H1 (cell line): ENCODE data around the gene TAS2R3. TPM values are rescaled to one million over a fixed set of nuclear protein-coding genes. Genes with fewer than 3 reads are reported as not detected.

ENCODE experiments used
- SIX5 ChIP-seq: IDR thresholded peaks from 2 replicates; pipeline ENCODE4 v1.6.1; 2011; ENCODE audit warnings: mild to moderate bottlenecking, low read depth, low read length
- SUZ12 ChIP-seq: fragments of 200-600 bp; sonication (generic); IDR thresholded peaks from 2 replicates; pipeline ENCODE4 v1.6.1; 2012; ENCODE audit warnings: mild to moderate bottlenecking, inconsistent platforms, low read length, moderate library complexity, mixed read lengths
- polyA plus RNA-seq, 7 experiments: library from polyadenylated mRNA; depleted of rRNA in 3 of 7; stranded (reverse) in 5 of 7; unstranded in 2 of 7; fragments of >200 nt in 5 of 7; fragments of 200-250 nt in 2 of 7; gene quantifications; 1 replicate in 5 of 7; 2 replicates in 1 of 7; 4 replicates in 1 of 7; pipeline versions ENCODE4 v1.2.1 to v1.2.3, GENCODE V29; 2011 to 2013; ENCODE audit warnings: missing spikeins in 2 of 7, mixed read lengths in 2 of 7
- total RNA-seq: library from RNA; stranded (reverse); fragmentation: NEBNext Ultra II Directional; extraction: Animal tissue kit (Norgen Biotek cat#: 25700); gene quantifications from 2 replicates; pipeline ENCODE4 v1.2.1, GENCODE V29; 2021
- TF ChIP-seq, protein P1 (sequence below), 3 experiments: IDR thresholded peaks; 1 replicate in 2 of 3; 2 replicates in 1 of 3; pipeline versions ENCODE4 v1.5.1 to v1.6.1; 2011; ENCODE audit warnings: low read length in 3 of 3, mild to moderate bottlenecking in 3 of 3, inconsistent platforms in 2 of 3, low read depth in 1 of 3, moderate library complexity in 1 of 3; ENCODE audit not compliant: insufficient read depth in 1 of 3; ENCODE audit errors: control extremely low read depth in 1 of 3
- TF ChIP-seq, protein P2 (sequence below): IDR thresholded peaks from 2 replicates; pipeline ENCODE4 v1.6.1; 2012; ENCODE audit warnings: low read length, inconsistent platforms

The TAS2R3 gene
- total and polyA plus RNA-seq, 2 of the 8 experiments (the other 6 are each of a cell fraction or from before 2014, with no cell fraction given) = 0.48 to 0.99 TPM

DNA sequence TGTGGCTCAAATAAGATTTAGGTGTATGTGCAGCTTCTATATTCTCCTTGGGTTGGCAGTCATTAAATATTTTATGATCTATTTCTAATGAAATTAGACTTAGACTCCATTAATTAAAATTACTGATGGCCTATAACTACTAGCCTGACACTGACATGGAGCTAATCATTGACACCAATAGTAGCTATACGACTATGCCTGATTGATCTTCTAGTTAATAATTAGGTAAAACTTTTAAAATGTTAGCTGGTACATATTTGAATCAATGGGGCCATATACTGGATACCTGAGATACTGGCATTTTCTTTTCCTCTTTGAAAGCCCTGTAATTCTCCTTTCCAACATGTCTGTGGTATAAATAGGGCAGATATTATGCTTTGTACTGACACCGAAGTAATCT is 41.4 kb upstream of the TAS2R3 start (continued):
- TF ChIP-seq, protein P1, sequence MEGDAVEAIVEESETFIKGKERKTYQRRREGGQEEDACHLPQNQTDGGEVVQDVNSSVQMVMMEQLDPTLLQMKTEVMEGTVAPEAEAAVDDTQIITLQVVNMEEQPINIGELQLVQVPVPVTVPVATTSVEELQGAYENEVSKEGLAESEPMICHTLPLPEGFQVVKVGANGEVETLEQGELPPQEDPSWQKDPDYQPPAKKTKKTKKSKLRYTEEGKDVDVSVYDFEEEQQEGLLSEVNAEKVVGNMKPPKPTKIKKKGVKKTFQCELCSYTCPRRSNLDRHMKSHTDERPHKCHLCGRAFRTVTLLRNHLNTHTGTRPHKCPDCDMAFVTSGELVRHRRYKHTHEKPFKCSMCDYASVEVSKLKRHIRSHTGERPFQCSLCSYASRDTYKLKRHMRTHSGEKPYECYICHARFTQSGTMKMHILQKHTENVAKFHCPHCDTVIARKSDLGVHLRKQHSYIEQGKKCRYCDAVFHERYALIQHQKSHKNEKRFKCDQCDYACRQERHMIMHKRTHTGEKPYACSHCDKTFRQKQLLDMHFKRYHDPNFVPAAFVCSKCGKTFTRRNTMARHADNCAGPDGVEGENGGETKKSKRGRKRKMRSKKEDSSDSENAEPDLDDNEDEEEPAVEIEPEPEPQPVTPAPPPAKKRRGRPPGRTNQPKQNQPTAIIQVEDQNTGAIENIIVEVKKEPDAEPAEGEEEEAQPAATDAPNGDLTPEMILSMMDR (IDR thresholded peaks at IDR 0.05; ENCODE audit: control extremely low read depth in 1 of 3, insufficient read depth in 1 of 3, low read depth in 1 of 3, low read length in 3 of 3) = no peak
- TF ChIP-seq SUZ12 = no peak
- TF ChIP-seq SIX5 = no peak
- TF ChIP-seq, protein P2, sequence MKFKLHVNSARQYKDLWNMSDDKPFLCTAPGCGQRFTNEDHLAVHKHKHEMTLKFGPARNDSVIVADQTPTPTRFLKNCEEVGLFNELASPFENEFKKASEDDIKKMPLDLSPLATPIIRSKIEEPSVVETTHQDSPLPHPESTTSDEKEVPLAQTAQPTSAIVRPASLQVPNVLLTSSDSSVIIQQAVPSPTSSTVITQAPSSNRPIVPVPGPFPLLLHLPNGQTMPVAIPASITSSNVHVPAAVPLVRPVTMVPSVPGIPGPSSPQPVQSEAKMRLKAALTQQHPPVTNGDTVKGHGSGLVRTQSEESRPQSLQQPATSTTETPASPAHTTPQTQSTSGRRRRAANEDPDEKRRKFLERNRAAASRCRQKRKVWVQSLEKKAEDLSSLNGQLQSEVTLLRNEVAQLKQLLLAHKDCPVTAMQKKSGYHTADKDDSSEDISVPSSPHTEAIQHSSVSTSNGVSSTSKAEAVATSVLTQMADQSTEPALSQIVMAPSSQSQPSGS = no peak
- TF ChIP-seq, all 59 proteins: peak for 0
